Measurements from ENCODE around the gene LSM14A. TPM values are rescaled to one million over a fixed set of nuclear protein-coding genes. Genes with fewer than 3 reads are reported as not detected.
A peak's percentile ranks its signal among the peaks of the same experiment; 100 is the strongest.

Gene LSM14A
- total and polyA plus RNA-seq, 2 of the 13 experiments (the other 11 are each of a cell fraction or from before 2014, with no cell fraction given) = 77.0 to 83.6 TPM

GRCh38 chr19:34171877-34172660, at the start of gene LSM14A (continued):
- TF ChIP-seq KLF12 (CRISPR knock-in tag; IDR thresholded peaks at IDR 0.05; ENCODE audit: borderline replicate concordance) (no peak), ARNTL (CRISPR knock-in tag; IDR thresholded peaks at IDR 0.05) (no peak), ZKSCAN5 (CRISPR knock-in tag; IDR thresholded peaks at IDR 0.05) (no peak), RBM22 (optimal IDR thresholded peaks at IDR 0.05; ENCODE audit: low read length) (peak; percentile 71), ZNF142 (CRISPR knock-in tag; IDR thresholded peaks at IDR 0.05) (no peak), FOXJ3 (CRISPR knock-in tag; IDR thresholded peaks at IDR 0.05; ENCODE audit: borderline replicate concordance) (no peak), ZSCAN30 (CRISPR knock-in tag; IDR thresholded peaks at IDR 0.05) (0 out of 2 replicates have a peak, but pooled peaks have one; percentile 61), ELF1 (CRISPR knock-in tag; IDR thresholded peaks at IDR 0.05) (no peak), ZFP90 (CRISPR knock-in tag; IDR thresholded peaks at IDR 0.05; ENCODE audit: borderline replicate concordance) (0 out of 2 replicates have a peak, but pooled peaks have one; percentile 42), PLRG1 (conservative IDR thresholded peaks at IDR 0.05) (no peak), KDM4B (CRISPR knock-in tag; IDR thresholded peaks at IDR 0.05) (peak; percentile 78), GABPA (IDR thresholded peaks at IDR 0.05; ENCODE audit: low read depth, low read length) (no peak), GABPA (CRISPR knock-in tag; IDR thresholded peaks at IDR 0.05; ENCODE audit: low read depth) (no peak), ATRX (CRISPR knock-in tag; IDR thresholded peaks at IDR 0.05; ENCODE audit: borderline replicate concordance) (no peak), ZNF414 (CRISPR knock-in tag; IDR thresholded peaks at IDR 0.05) (no peak), KDM6A (CRISPR knock-in tag; IDR thresholded peaks at IDR 0.05; ENCODE audit: low read depth) (no peak), FLYWCH1 (CRISPR knock-in tag; IDR thresholded peaks at IDR 0.05) (no peak), ZNF724P (CRISPR knock-in tag; IDR thresholded peaks at IDR 0.05; ENCODE audit: borderline replicate concordance) (no peak), ZNF251 (CRISPR knock-in tag; IDR thresholded peaks at IDR 0.05) (no peak), ARID5B (CRISPR knock-in tag; IDR thresholded peaks at IDR 0.05) (peak; percentile 18; the same call in 1 of the 2 replicates), ETV5 (CRISPR knock-in tag; IDR thresholded peaks at IDR 0.05; ENCODE audit: borderline replicate concordance) (no peak; the same call in 1 of the 2 replicates)
